PC-3 (cell line): Measurements from ENCODE around the gene IFITM10. TPM values are rescaled to one million over a fixed set of nuclear protein-coding genes. Genes with fewer than 3 reads are reported as not detected.

Source experiments
- ATAC-seq: fragments of 200-7000 bp; cut with Tn5 transposase; 2 replicates; pipeline ENCODE4 v1.9.1; 2020; ENCODE audit warnings: mild to moderate bottlenecking, moderate library complexity
- BruUV-seq: library from RNA; stranded (reverse); fragments of 400-500 nt; replicated peaks from 2 replicates; lab custom pipeline; 2021; lab: Mats Ljungman, UMichigan
- CTCF ChIA-PET: fragments of 300-600 bp; sonication (Branson Sonifier 250); formaldehyde crosslinking; loops from one replicate; lab custom pipeline; 2022; ENCODE audit warnings: antibody characterized with exemption; lab: Charles Lee
- POLR2A ChIA-PET: fragments of 300-600 bp; sonication (Branson Sonifier 250); formaldehyde crosslinking; loops from one replicate; lab custom pipeline; 2022; ENCODE audit warnings: antibody characterized with exemption; ENCODE audit not compliant: unreplicated experiment; lab: Charles Lee
- DNase-seq: peaks from one replicate; pipeline ENCODE4 v3.0.0-alpha.2; 2015
- H2AFZ ChIP-seq: fragments of 300-600 bp; sonication (generic); 2 replicates; pipeline ENCODE4 v1.6.0; 2016; ENCODE audit warnings: antibody characterized with exemption, low read length
- H3F3A ChIP-seq: fragments of 300-600 bp; sonication (generic); one replicate; pipeline ENCODE4 v1.6.0; 2017; ENCODE audit warnings: antibody characterized with exemption, low read length, control low read depth, mild to moderate bottlenecking; ENCODE audit not compliant: unreplicated experiment
- H3K27ac ChIP-seq: fragments of 300-600 bp; sonication (generic); 2 replicates; pipeline ENCODE4 v1.5.1; 2016; ENCODE audit warnings: mild to moderate bottlenecking, low read length
- H3K27me3 ChIP-seq: fragments of 300-600 bp; sonication (generic); 2 replicates; pipeline ENCODE4 v1.6.1; 2016; ENCODE audit warnings: low read length, mixed read lengths
- H3K36me3 ChIP-seq: fragments of 300-600 bp; sonication (generic); 2 replicates; pipeline ENCODE4 v1.6.1; 2016; ENCODE audit warnings: low read depth, mixed run types, low read length, mixed read lengths
- H3K4me1 ChIP-seq: fragments of 300-600 bp; sonication (generic); 2 replicates; pipeline ENCODE4 v1.5.1; 2016; ENCODE audit warnings: low read length; ENCODE audit not compliant: insufficient read depth
- H3K4me2 ChIP-seq: fragments of 300-600 bp; sonication (generic); 2 replicates; pipeline ENCODE4 v1.6.0; 2016; ENCODE audit warnings: low read length
- H3K4me3 ChIP-seq: fragments of 300-600 bp; sonication (generic); 2 replicates; pipeline ENCODE4 v1.5.1; 2016; ENCODE audit warnings: mild to moderate bottlenecking, low read length, mixed read lengths
- H3K79me2 ChIP-seq: fragments of 300-600 bp; sonication (generic); 2 replicates; pipeline ENCODE4 v1.6.1; 2017; ENCODE audit warnings: low read length, mixed read lengths
- H3K9ac ChIP-seq: fragments of 300-600 bp; sonication (generic); 2 replicates; pipeline ENCODE4 v1.6.0; 2016; ENCODE audit warnings: mild to moderate bottlenecking, low read length
- H3K9me2 ChIP-seq: fragments of 300-600 bp; sonication (generic); replicated peaks from 2 replicates; pipeline ENCODE4 v1.6.1; 2016; ENCODE audit warnings: mixed run types, low read length, mixed read lengths
- H3K9me3 ChIP-seq: fragments of 300-600 bp; sonication (generic); 2 replicates; pipeline ENCODE4 v1.6.1; 2016; ENCODE audit warnings: low read length, mixed read lengths
- H4K20me1 ChIP-seq: fragments of 300-600 bp; sonication (generic); 2 replicates; pipeline ENCODE4 v1.6.1; 2016; ENCODE audit warnings: low read length, mixed read lengths
- CTCF ChIP-seq: fragments of 300-600 bp; sonication (generic); conservative IDR thresholded peaks from 2 replicates; pipeline ENCODE4 v1.5.1; 2017; ENCODE audit warnings: antibody characterized with exemption, low read depth, mild to moderate bottlenecking, low read length
- EZH2 ChIP-seq: fragments of 300-600 bp; sonication (generic); IDR thresholded peaks from one replicate; pipeline ENCODE4 v1.6.1; 2017; ENCODE audit warnings: antibody characterized with exemption, mild to moderate bottlenecking, low read length; ENCODE audit not compliant: unreplicated experiment
- EZH2phosphoT487 ChIP-seq: fragments of 300-600 bp; sonication (generic); IDR thresholded peaks from 2 replicates; pipeline ENCODE4 v1.6.1; 2018; ENCODE audit warnings: mild to moderate bottlenecking, antibody characterized with exemption, low read length, borderline replicate concordance
- intact Hi-C: fragments of 100-400 bp; cut with micrococcal nuclease; formaldehyde crosslinking; loops from 2 replicates; pipeline ENCODE4 v1.9.0; 2023
- total RNA-seq: library from RNA; depleted of rRNA; stranded (reverse); fragments of >200 nt; gene quantifications from 2 replicates; pipeline ENCODE4 v1.2.3, GENCODE V29; 2014

IFITM10 gene
- total RNA-seq, 1 experiment from 2014 or later, result 1.4 TPM

GRCh38 chr11:1705126-1706052 is 45.0 kb downstream of the IFITM10 start:
- TF ChIP-seq CTCF (no peak), EZH2phosphoT487 (no peak), EZH2 (no peak)
- Histone ChIP-seq H3K4me2 (peak overlapping the region; percentile 57), H3K79me2 (no peaks in the 10 kb centered on the region), H3K27ac (no peak overlapping the region), H3K27me3 (peaks cover 28% of the 10 kb centered on the region), H3F3A (no peaks in the 10 kb centered on the region), H3K9me3 (no peaks in the 10 kb centered on the region), H3K9me2 (no peaks in the 10 kb centered on the region), H3K4me3 (peak overlapping the region; percentile 38; the same call in 1 of the 2 replicates), H3K4me1 (peaks cover 11% of the 10 kb centered on the region), H3K36me3 (no peaks in the 10 kb centered on the region), H4K20me1 (no peaks in the 10 kb centered on the region), H3K9ac (no peak overlapping the region), H2AFZ (peak overlapping the region; percentile 40; the same call in 1 of the 2 replicates)
- intact Hi-C loops, result no loop called here
- DNase-seq, result peak; percentile 31
- CTCF ChIA-PET, result no interaction called here
- POLR2A ChIA-PET, result no interaction called here
- ATAC-seq, result no peak
- no TSS peak for BruUV-seq

GRCh38 chr11:1703146-1703545 is 47.2 kb downstream of the IFITM10 start:
- DNase-seq (no peak), ATAC-seq (no peak)
- Histone ChIP-seq H2AFZ (no peak overlapping the region), H3K9ac (no peak overlapping the region), H3K4me2 (no peak overlapping the region), H3K27ac (no peak overlapping the region), H3K4me3 (no peak overlapping the region), H3K9me2 (no peaks in the 10 kb centered on the region), H3F3A (no peaks in the 10 kb centered on the region), H4K20me1 (no peaks in the 10 kb centered on the region), H3K4me1 (peaks cover 11% of the 10 kb centered on the region), H3K9me3 (no peaks in the 10 kb centered on the region), H3K79me2 (no peaks in the 10 kb centered on the region), H3K36me3 (no peaks in the 10 kb centered on the region), H3K27me3 (0 out of 2 replicates have a peak, but pooled peaks cover 11% of the 10 kb centered on the region)
- ChIA-PET CTCF (interaction anchor here (0.7 kb wide), 1 partner anchor 9 kb away, joined by 3 read pairs; no protein-coding TSS in a partner anchor), POLR2A (no interaction called here)
- no TSS peak for BruUV-seq
- TF ChIP-seq EZH2, result no peak
- TF ChIP-seq CTCF, result no peak
- TF ChIP-seq EZH2phosphoT487, result no peak
- intact Hi-C loops, result no loop called here

- CTCF ChIA-PET, result no interaction called here
- no peaks in the 10 kb centered on the region for H3K36me3 ChIP-seq
- POLR2A ChIA-PET, result no interaction called here
Observed at GRCh38 chr11:1702506-1702905, 47.9 kb downstream of the IFITM10 start.

More at GRCh38 chr11:1702506-1702905, 47.9 kb downstream of the IFITM10 start:
- no peak overlapping the region for H3K4me2 ChIP-seq
- DNase-seq (no peak), ATAC-seq (no peak)
- no peaks in the 10 kb centered on the region for H4K20me1 ChIP-seq
- H3K9me3 ChIP-seq, result no peaks in the 10 kb centered on the region
- H3K79me2 ChIP-seq, result no peaks in the 10 kb centered on the region
- H3K9ac ChIP-seq, result no peak overlapping the region
- H2AFZ ChIP-seq, result no peak overlapping the region
- H3K4me3 ChIP-seq, result no peak overlapping the region
- BruUV-seq, result no TSS peak
- H3F3A ChIP-seq, result no peaks in the 10 kb centered on the region
- peaks cover 11% of the 10 kb centered on the region for H3K4me1 ChIP-seq
- no peaks in the 10 kb centered on the region for H3K9me2 ChIP-seq
- H3K27ac ChIP-seq, result no peak overlapping the region
- TF ChIP-seq CTCF, result no peak
- TF ChIP-seq EZH2, result no peak
- no peak for TF ChIP-seq EZH2phosphoT487
- H3K27me3 ChIP-seq, result 0 out of 2 replicates have a peak, but pooled peaks cover 5% of the 10 kb centered on the region
- intact Hi-C loops, result no loop called here
